Vagina (tissue), 2 donors: Measurements from ENCODE around the gene TEC. TPM values are rescaled to one million over a fixed set of nuclear protein-coding genes. Genes with fewer than 3 reads are reported as not detected.

ENCODE experiments used
- DNase-seq, 2 donors: peaks; one replicate each; pipeline ENCODE4 v3.0.0-alpha.2; 2017; ENCODE audit errors: extremely low spot score in 2 of 2
- H3K27ac ChIP-seq: fragments of 200-600 bp; sonication (generic); one replicate; pipeline ENCODE4 v1.5.1; 2019
- H3K27me3 ChIP-seq: fragments of 200-600 bp; sonication (generic); one replicate; pipeline ENCODE4 v1.5.1; 2019
- H3K36me3 ChIP-seq, 2 donors: fragments of 200-600 bp; sonication (generic); one replicate each; pipeline ENCODE4 v1.5.1; 2017 to 2019
- H3K4me1 ChIP-seq: fragments of 200-600 bp; sonication (generic); one replicate; pipeline ENCODE4 v1.5.1; 2019
- H3K4me3 ChIP-seq, 2 donors: fragments of 200-600 bp; sonication (generic); 1 replicate in 1 of 2; 2 replicates in 1 of 2; pipeline ENCODE4 v1.5.1; 2016 to 2019
- H3K9me3 ChIP-seq: fragments of 200-600 bp; sonication (generic); one replicate; pipeline ENCODE4 v1.5.1; 2019
- CTCF ChIP-seq, 3 experiments: fragments of 450-650 bp in 2 of 3; fragments of 200-600 bp in 1 of 3; sonication (generic) in 1 of 3; IDR thresholded peaks; one replicate each; pipeline ENCODE4 v1.5.1; 2017 to 2019; ENCODE audit warnings: antibody characterized with exemption in 3 of 3, mild to moderate bottlenecking in 2 of 3, moderate library complexity in 2 of 3
- POLR2A ChIP-seq, 2 donors: fragments of 450-650 bp; IDR thresholded peaks; one replicate each; pipeline ENCODE4 v1.6.1; 2017; ENCODE audit warnings: antibody characterized with exemption in 2 of 2, mild to moderate bottlenecking in 2 of 2, moderate library complexity in 2 of 2
- POLR2AphosphoS5 ChIP-seq, 2 donors: sonication (generic); formaldehyde crosslinking; IDR thresholded peaks; one replicate each; pipeline ENCODE4 v1.9.0; 2017; ENCODE audit warnings: antibody characterized with exemption in 2 of 2, mild to moderate bottlenecking in 2 of 2, low read depth in 1 of 2; ENCODE audit not compliant: insufficient read depth in 1 of 2
- intact Hi-C: fragments of 100-400 bp; cut with DNase I; formaldehyde crosslinking; loops from one replicate; pipeline ENCODE4 v1.15.1; 2023
- total RNA-seq: library from RNA; depleted of rRNA; stranded (reverse); fragments of >200 nt; gene quantifications from one replicate; pipeline ENCODE4 v1.2.3, GENCODE V29; 2016

The TEC gene
- total RNA-seq, 1 donor from 2014 or later, result 9.3 TPM

DNA sequence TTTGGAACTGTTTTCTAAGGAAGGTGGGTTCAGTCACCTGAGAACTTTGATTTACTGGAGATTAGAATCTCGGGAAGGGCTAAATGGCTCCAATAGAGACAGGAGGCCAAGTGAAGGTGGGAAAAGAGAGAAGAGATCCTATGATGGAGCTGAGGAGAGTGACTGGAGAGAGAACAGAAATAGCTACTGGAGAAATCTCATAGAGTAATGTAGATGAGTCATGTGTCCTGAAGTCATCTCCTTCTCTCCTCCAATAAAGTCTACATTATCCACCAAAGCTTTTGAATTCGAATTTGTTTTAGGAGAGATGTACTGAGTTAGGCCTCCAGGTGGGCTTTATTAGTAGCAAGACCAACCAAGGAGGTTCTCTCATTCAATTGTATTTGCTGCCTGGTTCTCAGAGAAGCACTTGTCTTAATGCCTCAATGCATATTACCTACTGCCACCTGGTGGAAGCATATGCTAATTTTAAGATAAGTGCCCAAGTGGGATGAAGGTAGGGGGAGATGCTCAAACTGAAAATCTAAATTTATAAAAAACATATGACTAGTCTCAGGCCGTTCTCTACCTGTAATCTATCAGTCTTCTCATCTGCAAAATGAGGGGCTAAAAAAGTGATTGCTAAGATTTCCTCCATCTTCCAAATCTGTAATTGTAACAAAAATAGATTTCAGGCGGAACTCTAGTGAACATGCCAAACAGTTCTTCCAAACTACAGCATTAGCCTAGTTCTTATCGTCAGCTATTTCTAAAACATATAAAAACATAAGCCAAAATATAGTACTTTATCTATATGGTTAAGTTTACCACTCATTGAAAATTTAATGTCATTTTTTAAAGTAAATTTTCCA is 160.0 kb downstream of the TEC start:
- DNase-seq, result no peak
- H3K36me3 ChIP-seq, result no peaks in the 10 kb centered on the region
- intact Hi-C loops, result no loop called here
- H3K4me3 ChIP-seq, result no peak overlapping the region
- TF ChIP-seq POLR2A (IDR thresholded peaks at IDR 0.05) (no peak), POLR2AphosphoS5 (IDR thresholded peaks at IDR 0.05; ENCODE audit: insufficient read depth in 1 of 2, low read depth in 1 of 2) (no peak), CTCF (IDR thresholded peaks at IDR 0.05) (peak in 2 of 3 experiments; percentile 20 to 31)
- H3K27ac ChIP-seq, result no peak overlapping the region
- no peaks in the 10 kb centered on the region for H3K4me1 ChIP-seq
- H3K9me3 ChIP-seq, result no peaks in the 10 kb centered on the region
- no peaks in the 10 kb centered on the region for H3K27me3 ChIP-seq

DNA sequence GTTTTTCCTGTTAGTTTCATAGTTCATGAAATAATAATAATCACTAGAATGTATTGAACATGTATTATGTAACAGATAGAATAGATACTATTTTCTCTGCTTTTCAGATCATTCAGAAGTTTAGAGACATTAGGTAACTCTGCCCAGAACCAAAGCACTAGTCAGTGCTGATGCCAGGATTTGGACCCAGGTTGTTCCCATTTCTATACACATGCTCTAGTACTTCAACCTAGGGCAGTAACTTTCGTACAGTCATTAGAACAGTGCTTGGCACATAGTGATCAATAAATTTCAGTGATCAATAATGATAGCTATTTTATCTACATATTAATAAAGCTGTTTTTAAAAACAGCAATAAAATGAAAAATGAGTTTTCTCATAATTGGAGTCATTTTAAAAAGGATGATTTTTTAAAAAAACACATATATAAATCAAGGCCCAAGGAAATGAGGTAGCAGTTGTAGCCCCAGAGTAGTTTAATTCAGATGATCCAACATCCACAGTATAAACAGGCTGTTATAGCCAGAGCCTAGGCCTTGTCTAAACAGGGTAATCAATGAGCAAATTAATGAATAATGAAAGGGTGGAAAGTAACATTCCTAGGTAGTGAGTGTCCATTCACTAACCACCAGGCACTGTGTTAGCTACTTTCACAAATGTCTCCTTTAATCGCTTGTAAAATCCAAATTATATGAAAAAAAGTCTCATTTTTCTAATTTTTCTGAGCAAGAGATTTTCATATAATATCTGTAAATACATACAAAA is 161.1 kb downstream of the TEC start:
- Histone ChIP-seq H3K9me3 (no peaks in the 10 kb centered on the region), H3K27ac (no peak overlapping the region), H3K27me3 (no peaks in the 10 kb centered on the region), H3K36me3 (no peaks in the 10 kb centered on the region), H3K4me1 (no peaks in the 10 kb centered on the region), H3K4me3 (no peak overlapping the region)
- no peak for DNase-seq
- intact Hi-C loops, result no loop called here
- TF ChIP-seq CTCF (IDR thresholded peaks at IDR 0.05) (no peak), POLR2AphosphoS5 (IDR thresholded peaks at IDR 0.05; ENCODE audit: insufficient read depth in 1 of 2, low read depth in 1 of 2) (no peak), POLR2A (IDR thresholded peaks at IDR 0.05) (no peak)

DNA sequence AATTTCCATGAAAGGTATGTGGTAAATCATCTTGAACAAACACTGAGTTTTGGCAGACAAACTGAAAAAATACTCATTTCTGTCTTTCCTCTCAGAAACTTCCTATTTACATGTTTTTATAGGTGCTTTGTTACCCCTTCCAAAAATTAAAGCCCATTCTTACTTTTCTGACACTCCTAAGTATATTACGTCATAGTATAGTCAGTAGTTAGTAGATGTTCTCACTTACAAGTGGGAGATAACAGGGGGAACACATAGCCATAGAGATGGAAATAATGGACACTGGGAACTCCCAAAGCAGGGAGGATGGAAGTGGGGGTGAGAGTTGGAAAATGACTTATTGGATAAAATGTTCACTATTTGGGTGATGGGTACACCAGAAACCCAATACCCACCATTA is 164.4 kb downstream of the TEC start:
- Histone ChIP-seq H3K27ac (no peak overlapping the region), H3K27me3 (no peaks in the 10 kb centered on the region), H3K36me3 (no peaks in the 10 kb centered on the region), H3K9me3 (no peaks in the 10 kb centered on the region), H3K4me1 (no peaks in the 10 kb centered on the region), H3K4me3 (no peak overlapping the region)
- intact Hi-C loops, result no loop called here
- no peak for DNase-seq
- no peak for TF ChIP-seq POLR2AphosphoS5 (IDR thresholded peaks at IDR 0.05; ENCODE audit: insufficient read depth in 1 of 2, low read depth in 1 of 2)
- no peak for TF ChIP-seq POLR2A (IDR thresholded peaks at IDR 0.05)

DNA sequence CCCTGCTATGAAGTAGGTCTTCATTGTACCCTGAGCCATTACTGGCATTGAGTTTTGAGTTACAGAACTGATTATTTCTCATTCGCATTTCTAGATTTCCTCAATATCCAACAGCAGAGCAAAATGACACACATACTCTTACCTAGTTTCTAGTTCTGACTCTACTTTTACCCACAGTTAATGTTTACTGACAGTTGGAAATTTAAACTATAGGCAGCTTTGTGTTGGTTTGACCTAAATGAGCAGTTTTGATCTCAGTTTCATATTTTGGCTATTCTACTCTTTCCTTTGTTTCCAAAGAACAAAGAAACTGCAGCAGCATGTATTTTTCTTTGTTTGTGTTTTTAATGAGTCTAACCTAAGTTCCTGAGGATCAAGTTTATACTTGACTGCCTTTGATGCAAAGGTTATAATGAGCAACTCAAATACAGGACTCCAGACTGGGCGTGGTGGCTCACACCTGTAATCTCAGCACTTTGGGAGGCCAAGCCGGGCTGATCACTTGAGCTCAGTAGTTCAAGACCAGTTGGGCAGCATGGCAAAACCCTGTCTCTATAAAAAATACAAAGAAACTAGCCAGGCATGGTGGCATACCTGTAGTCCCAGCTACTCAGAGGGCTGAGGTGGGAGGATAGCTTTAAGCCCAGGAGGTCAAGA is 166.0 kb downstream of the TEC start:
- intact Hi-C loops, result no loop called here
- Histone ChIP-seq H3K27ac (no peak overlapping the region), H3K27me3 (no peaks in the 10 kb centered on the region)

More for the DNA sequence above, 166.0 kb downstream of the TEC start:
- no peak for TF ChIP-seq POLR2A (IDR thresholded peaks at IDR 0.05)
- TF ChIP-seq CTCF (IDR thresholded peaks at IDR 0.05), result no peak
- no peak for TF ChIP-seq POLR2AphosphoS5 (IDR thresholded peaks at IDR 0.05; ENCODE audit: insufficient read depth in 1 of 2, low read depth in 1 of 2)
- H3K4me1 ChIP-seq, result no peaks in the 10 kb centered on the region
- H3K9me3 ChIP-seq, result no peaks in the 10 kb centered on the region
- no peak for DNase-seq
- no peaks in the 10 kb centered on the region for H3K36me3 ChIP-seq
- no peak overlapping the region for H3K4me3 ChIP-seq
